Measurements from ENCODE around the gene ITPKA.

DNA sequence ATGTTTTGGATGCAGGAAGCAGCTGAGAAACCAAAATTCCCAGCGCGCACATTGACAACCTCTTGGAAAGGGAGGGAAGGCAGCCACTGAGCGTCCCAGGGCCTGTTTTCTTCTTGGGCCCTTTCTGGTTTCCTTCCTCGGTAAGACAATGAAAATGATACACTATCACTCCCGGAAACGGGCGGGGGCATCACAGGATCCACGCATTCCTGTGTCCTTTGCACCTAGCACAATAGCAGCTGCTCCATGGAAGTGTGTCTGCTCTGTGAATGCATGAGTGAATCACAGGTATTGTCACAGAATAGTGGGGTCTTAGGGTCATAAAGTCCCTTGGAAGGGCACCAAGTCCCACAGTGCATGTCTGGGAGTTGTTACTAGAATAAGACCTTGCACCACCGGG is 6.3 kb upstream of the ITPKA start:
- TF ChIP-seq, protein P1, sequence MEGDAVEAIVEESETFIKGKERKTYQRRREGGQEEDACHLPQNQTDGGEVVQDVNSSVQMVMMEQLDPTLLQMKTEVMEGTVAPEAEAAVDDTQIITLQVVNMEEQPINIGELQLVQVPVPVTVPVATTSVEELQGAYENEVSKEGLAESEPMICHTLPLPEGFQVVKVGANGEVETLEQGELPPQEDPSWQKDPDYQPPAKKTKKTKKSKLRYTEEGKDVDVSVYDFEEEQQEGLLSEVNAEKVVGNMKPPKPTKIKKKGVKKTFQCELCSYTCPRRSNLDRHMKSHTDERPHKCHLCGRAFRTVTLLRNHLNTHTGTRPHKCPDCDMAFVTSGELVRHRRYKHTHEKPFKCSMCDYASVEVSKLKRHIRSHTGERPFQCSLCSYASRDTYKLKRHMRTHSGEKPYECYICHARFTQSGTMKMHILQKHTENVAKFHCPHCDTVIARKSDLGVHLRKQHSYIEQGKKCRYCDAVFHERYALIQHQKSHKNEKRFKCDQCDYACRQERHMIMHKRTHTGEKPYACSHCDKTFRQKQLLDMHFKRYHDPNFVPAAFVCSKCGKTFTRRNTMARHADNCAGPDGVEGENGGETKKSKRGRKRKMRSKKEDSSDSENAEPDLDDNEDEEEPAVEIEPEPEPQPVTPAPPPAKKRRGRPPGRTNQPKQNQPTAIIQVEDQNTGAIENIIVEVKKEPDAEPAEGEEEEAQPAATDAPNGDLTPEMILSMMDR (IDR thresholded peaks at IDR 0.05), result no peak
- TF ChIP-seq POLR2A (IDR thresholded peaks at IDR 0.05), result no peak
